Measurements from ENCODE around the gene P2RX3.

GRCh38 chr11:57311109-57311936 lies 26.8 kb upstream of the P2RX3 start:
- TF ChIP-seq CTCF (IDR thresholded peaks at IDR 0.05), result no peak
- TF ChIP-seq POLR2AphosphoS5 (IDR thresholded peaks at IDR 0.05), result peak; percentile 83 to 90

Data from esophagus muscularis mucosa (tissue), 3 donors.